Activated CD4-positive, alpha-beta T cell treated with anti-CD3 and anti-CD28 coated beads, Interleukin-2, Interleukin-4, amounts not matched to agents 100 ng/mL and 50 ng/mL, durations not matched to agents 16 hours and 8 hours (primary cell): ENCODE measurements around the gene FGFRL1.
"Not testable (repeated sequence)": the region's sequence is repeated elsewhere in the genome, so short reads cannot be mapped to it uniquely, and the experiment has no call there.

Experiments
- DNase-seq: peaks from one replicate; pipeline ENCODE4 v3.0.0-alpha.2; 2020; ENCODE audit warnings: low spot score

Gene FGFRL1

GRCh38 chr4:1052231-1052671 lies 40.8 kb downstream of the FGFRL1 start:
- DNase-seq = no peak

DNA sequence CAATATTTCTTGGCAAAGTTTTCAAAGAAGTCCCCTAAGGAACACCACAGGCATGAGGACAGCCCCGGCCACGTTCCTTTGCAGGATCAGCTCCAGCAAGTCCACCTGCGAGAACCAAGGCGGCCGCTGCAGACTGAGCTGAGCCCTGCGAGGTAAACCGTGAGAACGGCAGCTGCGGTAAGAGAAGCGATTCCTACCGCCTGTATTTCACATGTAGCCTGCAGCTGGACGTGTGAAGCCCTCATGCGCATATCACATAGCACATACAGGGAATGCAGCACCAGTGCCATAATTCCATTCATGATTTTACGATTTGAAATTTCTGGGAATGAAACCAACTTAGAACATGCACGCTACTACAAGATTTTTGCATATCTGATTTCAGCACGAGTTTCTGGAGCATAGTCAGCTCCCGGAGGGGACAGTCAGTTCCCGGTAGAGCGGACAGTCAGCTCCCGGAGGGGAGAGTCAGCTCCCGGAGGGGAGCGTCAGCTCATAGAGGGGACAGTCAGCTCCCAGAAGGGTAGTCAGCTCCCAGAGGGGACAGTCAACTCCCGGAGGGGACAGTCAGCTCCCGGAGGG lies 41.7 kb downstream of the FGFRL1 start:
- no peak for DNase-seq

DNA sequence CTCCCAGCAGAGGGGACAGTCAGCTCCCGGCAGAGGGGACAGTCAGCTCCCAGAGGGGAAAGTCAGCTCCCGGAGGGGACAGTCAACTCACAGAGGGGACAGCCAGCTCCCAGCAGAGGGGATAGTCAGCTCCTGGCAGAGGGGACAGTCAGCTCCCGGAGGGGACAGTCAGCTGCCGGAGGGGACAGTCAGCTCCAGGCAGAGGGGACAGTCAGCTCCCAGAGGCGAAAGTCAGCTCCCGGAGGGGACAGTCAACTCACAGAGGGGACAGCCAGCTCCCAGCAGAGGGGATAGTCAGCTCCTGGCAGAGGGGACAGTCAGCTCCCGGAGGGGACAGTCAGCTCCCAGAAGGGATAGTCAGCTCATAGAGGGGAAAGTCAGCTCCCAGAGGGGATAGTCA lies 42.5 kb downstream of the FGFRL1 start:
- DNase-seq = not testable (repeated sequence)

- not testable (repeated sequence) for DNase-seq
Observed at GRCh38 chr4:1054696-1055242, 43.3 kb downstream of the FGFRL1 start.

GRCh38 chr4:1055243-1055701 lies 43.8 kb downstream of the FGFRL1 start:
- DNase-seq = not testable (repeated sequence)

GRCh38 chr4:1055721-1056590 lies 44.5 kb downstream of the FGFRL1 start:
- DNase-seq = peak; percentile 58

GRCh38 chr4:1056671-1057402 lies 45.4 kb downstream of the FGFRL1 start:
- no peak for DNase-seq

- no peak for DNase-seq
Observed at GRCh38 chr4:1057403-1057745, 45.9 kb downstream of the FGFRL1 start.

- no peak for DNase-seq
Observed at GRCh38 chr4:1058198-1058996, 47.0 kb downstream of the FGFRL1 start.

- no peak for DNase-seq
Observed at GRCh38 chr4:1058997-1059665, 47.7 kb downstream of the FGFRL1 start.

GRCh38 chr4:1060121-1060520 lies 48.7 kb downstream of the FGFRL1 start:
- no peak for DNase-seq

DNA sequence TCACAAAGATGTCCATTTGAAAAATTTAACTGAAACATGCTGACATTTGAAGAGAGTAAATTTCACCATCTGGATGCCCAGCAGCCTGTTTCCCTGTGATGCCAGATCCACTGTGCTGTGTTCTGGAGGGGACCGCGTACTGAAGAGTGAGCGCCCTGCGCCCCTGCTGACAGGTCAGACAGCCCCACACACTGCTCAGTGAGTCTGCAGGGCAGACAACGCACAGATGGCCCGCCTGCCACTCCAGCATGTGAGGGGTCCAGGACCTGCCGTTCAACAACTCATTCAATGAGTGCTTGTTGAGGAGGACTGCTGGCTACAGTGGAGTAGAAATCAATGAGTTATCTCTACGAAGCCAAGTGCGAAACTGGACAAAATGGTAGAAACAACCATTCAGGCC lies 49.2 kb downstream of the FGFRL1 start:
- DNase-seq = no peak

GRCh38 chr4:1061056-1061700 lies 49.8 kb downstream of the FGFRL1 start:
- DNase-seq = no peak

- DNase-seq = no peak
Observed at GRCh38 chr4:1061760-1062159, 50.3 kb downstream of the FGFRL1 start.

- no peak for DNase-seq
Observed at GRCh38 chr4:1062419-1062818, 51.0 kb downstream of the FGFRL1 start.

DNA sequence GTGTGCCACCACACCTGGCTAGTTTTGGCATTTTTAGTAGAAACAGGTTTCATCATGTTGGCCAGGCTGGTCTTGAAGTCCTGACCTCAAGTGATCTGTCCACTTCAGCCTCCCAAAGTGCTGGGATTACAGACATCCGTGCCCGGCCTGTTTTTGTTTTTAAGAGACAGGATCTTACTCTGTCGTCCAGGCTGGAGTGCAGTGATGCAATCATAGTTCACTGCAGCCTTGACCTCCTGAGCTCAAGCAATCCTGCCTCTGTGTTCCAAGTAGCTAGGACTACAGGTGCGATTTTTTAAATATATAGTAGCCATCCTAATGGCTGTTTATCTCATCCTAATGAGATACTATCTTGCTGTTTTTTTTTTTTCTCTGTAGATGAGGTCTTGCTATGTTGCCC lies 54.3 kb downstream of the FGFRL1 start:
- DNase-seq = no peak

- no peak for DNase-seq
Observed at GRCh38 chr4:1069394-1069793, 58.0 kb downstream of the FGFRL1 start.

- peak; percentile 52 for DNase-seq
Observed at GRCh38 chr4:1072830-1073446, 61.5 kb downstream of the FGFRL1 start.

DNA sequence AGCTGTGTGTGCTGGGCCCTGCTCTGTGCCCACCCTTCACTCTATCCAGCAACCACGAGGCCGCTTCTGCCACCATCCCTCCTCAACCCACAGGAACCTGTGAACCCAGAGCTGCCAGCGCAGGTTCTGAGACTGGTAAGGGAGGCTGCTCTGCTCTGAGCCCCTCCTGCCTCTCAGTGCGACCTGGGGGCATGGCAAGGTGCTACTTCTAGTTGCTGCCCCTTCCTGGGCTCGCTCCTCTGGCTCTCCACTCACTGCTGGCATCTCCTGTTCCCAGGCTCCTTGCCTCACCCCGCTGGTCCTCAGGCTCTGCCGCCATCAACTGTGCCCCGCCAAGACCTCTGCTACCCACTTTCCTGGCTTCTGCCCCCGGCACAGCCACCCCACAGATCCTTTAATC lies 62.7 kb downstream of the FGFRL1 start:
- DNase-seq = no peak

DNA sequence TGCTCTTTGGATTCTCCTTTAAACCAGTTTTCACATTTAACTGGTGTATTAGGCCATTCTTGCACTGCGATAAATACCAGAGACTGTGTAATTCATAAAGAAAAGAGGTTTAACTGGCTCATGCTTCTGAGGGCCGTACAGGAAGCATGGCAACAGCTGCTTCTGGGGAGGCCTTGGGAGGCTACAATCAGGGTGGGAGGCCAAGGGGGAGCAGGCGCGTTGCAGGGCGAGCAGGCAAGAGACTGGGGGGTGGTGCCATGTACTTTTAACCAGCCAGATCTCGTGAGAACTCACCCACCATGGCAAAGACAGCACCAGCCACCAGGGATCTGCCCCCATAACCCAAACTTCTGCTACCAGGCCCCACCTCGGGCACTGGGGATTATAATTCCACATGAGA lies 63.8 kb downstream of the FGFRL1 start:
- no peak for DNase-seq
